ELF-1 (cell line): Measurements from ENCODE around the gene XYLT1.
A peak's percentile ranks its signal among the peaks of the same experiment; 100 is the strongest.

Experiments used
- DNase-seq: peaks from one replicate; pipeline ENCODE4 v3.0.0-alpha.2; 2016; ENCODE audit warnings: low read depth, low spot score

XYLT1 gene

DNA sequence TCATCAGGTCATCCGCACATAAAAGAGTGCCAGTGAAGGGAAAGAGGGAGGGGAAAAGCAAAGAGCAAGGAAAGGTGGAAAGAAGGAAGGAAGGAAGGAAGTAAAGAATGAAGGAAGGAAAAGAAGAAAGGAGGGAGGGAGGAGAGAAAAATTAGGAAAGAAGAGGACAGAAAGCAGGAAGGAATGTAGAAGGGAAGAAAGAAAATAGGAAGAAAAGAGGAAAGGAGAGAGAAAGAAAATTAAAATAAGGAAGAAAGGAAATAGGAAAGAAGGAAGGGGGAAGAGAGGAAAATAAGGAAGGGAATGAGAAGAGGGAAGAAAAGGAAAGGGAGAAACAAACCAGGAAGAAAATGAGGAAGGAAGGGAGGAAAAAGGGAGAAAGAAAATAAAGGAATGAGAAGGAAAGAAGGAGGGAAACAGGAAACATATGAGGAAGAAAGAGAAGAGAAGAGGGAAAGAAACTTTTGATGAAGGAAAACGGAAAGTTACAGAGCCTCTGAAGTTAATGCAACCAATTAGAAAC lies 212.6 kb downstream of the XYLT1 start:
- no peak for DNase-seq

DNA sequence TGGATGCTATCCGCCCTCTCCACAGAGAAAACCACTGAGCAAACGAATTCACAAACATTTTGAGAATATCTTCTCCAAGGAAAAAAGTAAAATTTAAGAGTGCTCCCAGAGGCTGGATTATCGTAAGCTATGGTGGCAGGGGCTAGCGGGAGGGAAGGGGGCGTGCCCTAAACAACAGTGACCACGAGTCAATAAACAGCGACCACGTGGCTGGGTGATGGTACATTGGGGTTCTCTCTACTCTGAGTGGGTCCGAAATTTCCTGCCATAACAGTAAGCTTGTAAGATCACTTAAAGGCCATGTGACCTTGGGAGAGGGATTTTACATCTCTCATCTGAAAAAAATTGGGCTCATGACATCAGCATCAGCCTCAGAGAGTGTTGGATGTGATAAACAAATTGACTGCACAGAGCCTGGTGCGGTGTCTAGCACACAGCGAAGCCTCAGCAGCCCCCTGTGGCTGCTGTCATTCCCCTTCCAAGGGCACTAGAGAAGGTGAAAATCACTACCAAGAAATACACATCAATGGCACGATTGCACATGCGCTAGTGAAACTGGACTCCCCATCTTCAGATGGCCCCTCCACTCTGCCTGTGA lies 213.2 kb downstream of the XYLT1 start:
- no peak for DNase-seq

DNA sequence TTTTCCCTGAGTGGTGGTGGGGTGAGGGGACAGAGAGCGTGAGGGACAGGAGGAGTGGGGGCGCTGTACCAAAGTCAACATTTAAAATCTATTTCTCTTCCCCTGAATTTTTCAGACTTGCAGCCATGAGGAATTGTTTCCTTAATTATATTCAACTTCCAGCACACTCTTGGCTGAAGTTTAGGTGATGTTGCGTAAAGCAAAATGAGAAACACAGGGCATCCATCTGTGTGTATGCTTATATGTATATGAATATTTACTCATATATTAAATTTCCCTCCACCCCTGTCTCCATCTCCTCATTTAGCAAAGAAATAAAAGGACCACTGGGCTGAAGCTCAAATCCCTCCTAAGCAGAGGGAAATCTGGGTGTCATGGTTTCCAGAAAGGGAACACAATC lies 218.1 kb downstream of the XYLT1 start:
- DNase-seq = no peak

DNA sequence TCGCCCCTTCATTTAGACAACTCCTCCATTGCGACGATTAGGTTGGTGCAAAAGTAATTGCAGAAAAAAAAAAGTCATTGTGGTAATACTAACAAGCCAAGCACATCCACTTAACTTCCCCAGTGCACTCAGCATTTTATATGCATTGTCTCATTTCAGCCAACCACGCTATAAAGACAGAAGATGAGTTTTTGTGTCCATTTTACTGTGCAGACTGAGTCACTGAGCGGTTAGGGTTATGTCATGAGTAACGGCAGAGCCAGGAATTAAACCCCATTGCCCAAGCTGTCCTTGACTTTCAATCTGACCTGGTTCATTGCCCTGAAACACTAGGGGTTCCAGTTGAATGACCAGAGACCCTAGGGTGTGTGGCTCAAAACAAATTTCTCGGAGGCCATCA lies 218.7 kb downstream of the XYLT1 start:
- DNase-seq = no peak

DNA sequence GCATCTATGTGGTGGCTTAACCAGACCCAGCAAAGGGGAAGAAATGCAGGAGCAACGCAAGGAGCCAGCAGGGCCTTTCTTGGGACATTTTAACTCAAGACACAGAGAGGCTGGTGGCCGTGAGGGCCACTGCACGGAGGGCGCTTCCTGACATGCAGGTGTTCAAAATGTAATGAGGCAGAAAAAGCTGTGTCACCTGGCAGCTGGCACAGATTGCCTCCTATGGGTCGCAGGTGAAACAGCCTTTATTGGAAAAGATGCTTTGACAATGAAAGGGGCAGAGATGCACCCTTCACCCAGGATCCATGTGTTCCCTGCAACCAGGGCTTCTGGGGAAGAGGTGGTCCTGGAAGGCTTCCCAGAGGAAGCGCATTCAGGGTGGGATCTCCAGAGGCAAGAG lies 219.3 kb downstream of the XYLT1 start:
- DNase-seq = no peak

DNA sequence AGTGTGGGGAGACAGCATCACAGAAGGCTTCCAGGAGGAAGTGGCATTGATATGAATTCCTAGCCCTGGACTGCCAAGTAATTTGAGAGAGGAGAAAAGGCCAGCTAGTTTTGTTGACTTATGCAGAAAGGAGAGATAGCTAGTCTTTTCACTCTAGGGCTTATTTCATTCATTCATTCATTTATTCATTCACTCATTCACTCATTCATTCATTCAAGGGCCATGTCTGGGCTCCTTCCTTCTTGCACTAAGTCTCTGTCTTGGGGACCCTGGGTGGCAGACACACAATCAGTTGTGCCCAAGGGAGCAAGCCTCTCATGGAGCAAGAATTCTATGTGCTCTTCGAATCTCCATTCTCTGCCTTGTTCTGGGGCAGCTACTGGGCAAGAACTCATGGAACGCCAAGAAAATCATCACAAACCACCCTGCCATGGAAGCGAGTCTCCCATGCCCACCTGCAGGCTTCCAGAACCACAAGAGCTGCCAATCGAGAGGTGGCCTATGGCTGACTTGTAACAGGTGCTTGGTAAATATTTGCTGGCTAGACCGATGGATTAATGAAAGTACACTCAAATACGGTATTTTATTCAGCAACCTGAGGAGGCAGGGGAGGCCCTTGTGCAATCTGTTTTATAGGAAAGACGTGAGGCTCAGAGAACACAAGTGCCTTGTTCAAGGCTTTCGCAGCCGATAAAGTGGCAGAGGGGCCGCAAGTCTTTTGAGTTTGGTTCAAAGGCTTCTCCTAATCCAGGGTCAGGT lies 223.6 kb downstream of the XYLT1 start:
- no peak for DNase-seq

DNA sequence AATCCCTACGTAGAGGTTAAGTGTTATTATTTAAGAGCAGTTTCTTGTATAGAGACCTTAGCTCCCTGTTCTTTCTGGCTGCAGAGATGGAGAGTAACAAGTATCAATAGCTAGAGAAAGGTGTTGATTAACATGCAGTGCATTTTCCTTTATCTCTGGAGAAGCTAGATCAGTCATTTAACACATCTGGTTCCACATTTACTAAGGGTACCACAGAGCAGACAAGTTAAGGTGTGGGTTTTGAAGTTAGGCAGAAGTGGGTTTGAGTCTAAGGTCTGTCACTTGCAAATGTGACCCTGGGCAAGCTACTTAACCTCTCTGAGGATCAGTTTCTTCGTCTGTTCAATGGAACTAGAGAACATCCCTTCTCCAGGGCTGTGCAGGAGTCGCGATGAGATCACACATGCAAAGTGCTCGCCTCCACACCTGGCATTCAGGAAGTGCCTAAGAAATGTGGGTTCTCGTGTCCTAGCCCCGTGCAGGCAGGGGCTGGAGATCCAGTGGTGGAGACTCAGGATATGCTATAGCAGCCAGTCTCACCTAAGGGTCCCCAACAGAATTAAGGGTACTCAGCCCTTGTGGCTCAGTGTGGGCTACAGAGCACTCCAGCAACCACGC lies 224.4 kb downstream of the XYLT1 start:
- no peak for DNase-seq

DNA sequence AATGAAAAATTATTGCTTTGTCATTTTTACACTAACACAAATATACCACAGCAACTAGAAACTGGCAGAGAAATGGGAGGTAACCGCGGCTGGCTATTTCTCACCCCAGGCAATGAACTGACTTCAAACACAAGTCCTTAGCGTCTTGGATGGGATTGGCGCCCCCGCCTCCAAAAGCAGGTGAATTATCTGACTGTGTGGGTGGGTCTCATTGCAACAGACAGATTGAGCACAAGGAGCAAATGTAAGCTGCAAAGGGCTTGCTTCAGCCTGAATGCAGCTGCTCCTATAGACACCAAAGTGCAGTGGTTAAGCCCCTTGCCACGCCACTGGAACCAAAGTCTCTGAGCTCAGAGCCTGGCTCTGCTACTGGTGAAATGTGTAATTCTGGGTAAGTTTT lies 225.0 kb downstream of the XYLT1 start:
- peak; percentile 16 for DNase-seq

DNA sequence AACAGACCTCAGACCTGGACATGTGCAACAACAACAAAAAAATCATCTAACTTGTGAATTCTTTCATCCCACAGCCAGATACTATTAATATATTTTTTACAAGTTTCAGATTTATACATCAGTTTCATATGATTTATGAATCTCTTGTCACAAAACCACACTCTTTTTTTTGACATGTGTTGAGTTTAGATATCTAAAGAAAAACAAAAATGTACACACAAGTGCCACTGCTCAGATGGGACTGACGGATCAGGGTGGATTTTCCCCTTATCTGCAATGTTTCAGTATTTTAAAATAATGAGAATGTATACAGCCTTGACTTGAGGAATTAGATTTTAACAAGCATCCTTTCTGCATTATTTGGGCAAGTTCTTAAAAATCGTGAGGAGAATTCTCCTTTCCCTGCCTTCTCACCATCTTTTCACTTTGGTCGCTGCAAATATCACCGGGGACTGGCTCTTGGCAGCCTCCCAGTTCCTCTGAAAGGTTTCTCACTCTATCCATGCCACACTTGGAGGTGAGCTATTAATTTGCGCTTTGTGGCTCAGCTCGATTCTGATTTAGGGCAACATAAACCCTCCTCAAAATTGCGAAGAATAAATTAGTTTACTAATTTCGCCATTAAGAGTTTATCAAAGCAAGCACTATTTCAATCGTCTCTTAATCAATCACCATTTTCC lies 225.7 kb downstream of the XYLT1 start:
- no peak for DNase-seq

DNA sequence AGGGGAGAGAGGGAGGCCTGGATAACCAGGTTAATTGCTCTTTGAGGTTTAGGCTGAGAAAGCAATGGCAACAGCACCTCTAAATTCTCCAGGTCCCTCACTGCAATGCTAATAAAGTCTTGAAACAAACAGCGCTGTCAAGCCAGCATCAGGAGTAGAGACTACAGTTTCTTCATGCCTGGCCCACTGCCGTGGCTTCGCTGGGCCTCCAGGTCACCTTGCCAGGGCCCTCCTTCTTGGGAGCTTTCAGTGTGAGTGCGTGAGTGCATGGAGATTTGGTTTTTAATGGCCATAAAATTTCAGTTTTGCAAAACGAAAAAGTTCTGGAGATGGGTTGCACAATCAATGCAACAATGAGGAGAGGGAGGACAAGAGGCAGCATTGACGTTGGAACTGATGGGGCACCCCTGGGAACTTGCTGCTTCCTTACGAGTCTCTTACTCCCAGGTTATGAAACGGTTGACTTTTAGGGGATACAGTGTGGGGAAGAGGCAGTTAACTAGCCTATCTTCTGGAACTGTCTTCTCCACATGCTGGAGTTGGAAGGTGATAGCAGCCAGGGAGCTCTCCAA lies 229.4 kb downstream of the XYLT1 start:
- DNase-seq = no peak

DNA sequence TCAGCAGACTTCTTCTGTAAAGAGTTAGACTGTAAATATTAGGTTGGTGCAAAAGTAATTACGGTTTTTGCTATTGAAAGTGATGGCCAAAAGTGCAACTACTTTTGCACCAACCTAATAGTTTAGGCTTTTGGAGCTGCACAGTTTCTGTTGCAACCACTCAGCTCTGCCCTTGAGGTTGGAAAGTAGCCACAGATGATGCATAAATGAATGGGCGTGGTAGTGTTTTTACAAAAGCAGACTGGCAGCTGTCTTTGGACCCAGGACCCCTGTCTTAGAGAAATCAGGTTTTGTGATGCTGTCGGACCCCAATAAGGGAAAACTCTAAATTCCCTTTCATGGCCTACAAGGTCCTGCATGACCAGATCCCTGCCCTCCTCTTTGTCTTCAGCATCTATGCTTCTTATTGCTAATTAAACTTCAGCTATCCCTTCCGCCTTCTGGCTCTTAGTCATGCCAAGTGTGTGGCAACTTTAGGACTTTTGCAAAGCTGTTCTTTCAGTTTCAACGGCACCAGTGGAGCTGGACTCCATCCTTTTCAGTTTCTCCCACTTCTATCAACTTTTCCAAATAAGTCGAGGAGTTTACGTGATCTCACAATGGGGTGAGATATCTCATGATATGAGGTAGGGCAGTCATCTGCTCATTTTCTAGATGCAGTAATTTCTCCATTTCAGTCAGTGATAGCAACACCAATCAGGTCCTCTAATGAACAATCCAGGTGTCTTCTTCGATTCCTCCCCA lies 232.3 kb downstream of the XYLT1 start:
- no peak for DNase-seq

DNA sequence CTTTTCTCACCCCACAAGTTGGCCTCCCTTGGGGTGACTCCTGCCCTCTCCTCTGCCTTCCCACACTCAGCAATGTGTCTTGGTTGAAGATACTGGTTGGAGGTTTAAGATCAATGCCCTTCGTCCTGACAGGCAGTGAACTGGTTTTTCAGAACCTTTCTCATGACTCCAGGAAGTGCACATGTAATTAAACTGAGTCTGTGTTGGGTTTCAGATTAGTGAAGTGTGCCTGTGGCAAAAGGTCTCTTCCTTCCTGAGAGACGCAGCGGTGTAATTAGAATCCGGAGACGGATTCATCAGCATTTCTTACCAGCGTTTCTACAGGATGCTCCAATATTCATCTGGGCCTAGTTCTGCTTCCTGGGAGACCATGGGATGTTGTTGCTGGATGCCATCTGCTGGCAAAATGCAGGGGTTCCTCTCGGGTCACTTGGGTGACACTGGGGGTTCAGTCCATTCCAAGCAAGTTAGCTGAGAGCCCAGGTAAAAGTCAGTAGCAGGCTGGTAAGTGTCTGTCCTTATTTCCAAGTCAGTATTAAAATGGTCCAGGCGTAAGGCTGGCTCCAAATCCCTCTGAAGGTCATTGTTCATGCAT lies 233.3 kb downstream of the XYLT1 start:
- no peak for DNase-seq

DNA sequence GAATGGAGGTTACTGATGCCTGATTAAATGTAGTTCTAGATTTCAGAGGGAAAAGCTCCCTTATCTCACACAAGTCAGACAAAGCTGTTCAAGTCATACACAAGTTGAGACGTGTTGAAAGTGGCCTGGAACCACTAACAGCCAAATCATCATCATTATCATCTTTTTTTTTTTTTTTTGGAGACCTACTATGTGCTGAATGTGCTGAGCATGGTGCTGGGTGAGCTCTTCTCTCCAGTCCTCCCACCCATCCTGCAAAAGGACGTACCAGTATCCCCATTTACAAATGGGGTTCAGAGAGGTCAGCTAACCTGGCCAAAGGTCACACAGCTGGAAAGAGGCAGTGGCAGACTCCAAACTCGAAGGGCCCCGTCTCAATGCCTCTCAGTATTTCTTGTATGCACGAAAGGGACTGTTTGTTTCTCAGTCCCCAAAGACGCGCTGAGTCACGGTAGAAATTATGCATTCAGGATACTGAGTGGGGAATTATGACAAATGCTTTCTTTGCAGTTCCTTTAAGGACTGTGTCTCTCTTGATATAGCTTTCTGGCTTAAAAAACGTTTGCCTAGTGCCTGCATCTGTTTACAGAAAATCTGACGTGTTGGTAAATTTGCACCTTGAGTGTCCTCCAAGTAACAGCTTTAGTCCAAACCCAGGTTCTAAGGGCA lies 235.5 kb downstream of the XYLT1 start:
- DNase-seq = no peak

DNA sequence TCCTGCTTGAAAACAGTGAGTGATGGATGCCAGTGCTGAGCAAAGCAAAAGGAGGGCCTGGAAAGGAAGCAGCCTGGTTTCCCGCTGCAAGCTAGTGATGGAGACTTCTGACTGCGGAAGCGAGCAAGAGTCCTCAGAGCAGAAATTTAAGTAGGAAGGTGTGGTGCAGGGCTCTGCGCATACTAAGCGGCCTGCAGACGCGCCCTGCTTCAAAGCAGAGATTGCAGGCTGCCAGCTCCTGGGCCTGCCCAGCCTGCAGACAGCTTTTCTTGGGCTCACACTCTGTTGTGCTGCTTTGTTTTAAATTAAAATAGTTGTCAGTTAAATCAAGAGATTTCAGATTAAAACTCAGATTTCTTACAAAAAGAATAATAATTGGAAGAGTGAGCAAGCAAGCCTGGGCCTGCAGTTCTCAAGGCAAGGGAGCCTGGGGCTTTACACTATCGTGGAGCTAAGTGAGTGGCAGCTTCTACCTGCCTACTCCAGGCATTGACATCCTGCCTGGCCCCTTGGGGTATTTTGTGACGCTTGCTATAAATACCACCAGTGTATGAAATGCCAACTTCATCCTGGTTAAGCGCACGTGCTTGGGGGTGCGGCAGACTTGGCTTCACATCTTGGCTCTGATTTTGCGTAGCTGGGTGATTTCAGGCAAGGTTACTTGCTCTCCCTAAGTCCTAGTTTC lies 237.3 kb downstream of the XYLT1 start:
- peak; percentile 4 for DNase-seq

DNA sequence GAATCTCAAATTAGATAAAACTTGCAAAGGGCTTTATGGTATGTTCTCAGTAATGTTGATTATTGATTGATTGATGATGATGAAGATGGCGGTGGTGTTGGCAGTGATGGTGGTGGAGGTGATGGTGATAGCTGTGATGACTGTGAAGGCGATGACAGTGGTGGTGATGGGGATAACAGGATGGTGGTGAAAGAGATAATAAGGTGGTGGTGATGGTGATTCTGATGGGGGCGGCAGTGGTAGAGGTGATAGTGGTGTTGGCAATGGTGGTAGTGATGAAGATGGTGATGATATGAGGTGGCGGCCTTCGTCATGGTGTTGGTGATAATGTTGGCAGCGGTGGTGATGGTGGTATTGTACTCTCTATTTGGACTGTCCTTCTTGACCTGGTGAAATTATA lies 238.3 kb downstream of the XYLT1 start:
- no peak for DNase-seq

DNA sequence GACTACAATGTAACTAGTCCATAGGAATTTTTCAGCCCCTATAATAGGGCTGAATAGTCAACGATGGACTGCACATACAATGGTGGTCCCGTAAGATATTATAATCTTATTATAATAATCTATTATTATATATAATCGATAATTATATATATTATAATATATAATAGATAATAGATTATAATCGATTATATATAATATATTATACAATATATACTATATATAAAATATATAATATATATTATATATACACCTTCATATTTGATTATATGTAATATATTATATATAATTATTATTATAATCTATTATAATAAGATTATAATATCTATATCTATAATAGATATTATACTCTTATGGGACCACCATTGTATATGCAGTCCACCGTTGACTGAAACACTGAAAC lies 238.8 kb downstream of the XYLT1 start:
- DNase-seq = no peak

DNA sequence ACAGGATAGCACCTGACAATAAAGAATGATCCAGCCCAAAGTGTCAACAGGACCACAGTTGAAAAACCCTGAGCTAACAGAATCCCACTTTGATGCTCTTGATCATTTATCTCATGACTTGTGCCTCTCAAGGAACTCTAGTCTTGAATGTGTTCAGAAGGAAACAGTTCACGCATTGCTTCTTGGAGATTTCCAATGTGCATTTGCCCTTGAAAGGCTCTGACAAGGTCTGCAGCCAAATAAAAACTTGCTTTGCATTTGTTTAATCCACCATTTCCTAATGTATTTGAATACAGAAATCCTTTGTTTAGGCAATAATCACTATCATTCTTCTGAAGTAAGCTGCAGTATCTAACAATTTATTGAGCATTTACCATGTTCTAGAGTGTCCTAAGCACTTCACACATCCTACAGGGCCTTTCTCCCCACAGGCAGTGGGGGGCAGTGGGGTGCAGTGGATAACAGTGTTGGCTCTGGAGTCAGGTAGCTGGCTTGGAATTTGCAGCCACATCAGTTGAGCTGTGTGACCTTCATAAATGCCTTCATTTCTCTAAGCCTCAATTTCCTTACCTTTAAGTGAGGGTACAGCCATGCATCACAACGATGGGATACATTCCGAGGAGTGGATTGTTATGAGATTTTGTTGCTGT lies 239.7 kb downstream of the XYLT1 start:
- DNase-seq = no peak

DNA sequence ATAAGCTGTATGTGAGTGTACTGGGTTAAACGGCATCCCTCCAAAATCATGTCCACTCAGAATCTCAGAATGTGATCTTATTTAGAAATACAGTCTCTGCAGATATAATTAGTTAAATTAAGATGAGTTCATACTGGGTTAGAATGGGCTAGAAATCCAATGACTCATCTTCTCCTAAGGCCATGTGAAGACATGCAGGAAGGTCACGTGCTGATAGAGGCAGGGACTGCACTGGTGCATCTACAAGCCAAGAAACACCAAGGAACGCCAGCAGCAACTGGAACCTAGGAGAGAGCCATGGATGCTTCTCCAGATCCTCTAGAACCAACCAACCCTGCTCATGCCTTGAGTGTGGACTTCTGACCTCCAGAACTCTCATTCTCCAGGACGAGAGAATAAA lies 241.0 kb downstream of the XYLT1 start:
- no peak for DNase-seq

DNA sequence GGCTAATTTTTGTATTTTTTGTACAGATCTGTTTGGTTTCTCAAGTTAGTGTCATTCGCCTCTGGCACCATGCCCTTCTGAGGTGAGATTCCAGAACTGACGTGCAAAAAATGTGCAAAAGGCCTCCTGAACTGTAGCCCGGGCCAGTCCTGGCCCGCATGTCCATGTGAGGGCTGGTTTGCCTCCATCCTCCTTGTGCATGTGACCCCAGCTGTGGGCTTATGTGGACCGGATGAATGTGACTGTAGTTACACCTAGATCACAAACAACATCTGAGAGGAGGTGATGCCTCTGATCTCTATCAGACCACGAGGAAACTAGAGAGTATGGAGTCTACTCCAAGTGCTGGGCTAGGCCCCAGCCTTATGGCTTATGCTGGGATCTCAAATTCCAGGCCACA lies 241.6 kb downstream of the XYLT1 start:
- DNase-seq = no peak
